B cell (primary cell): ENCODE measurements around the gene COL11A2. TPM values are rescaled to one million over a fixed set of nuclear protein-coding genes. Genes with fewer than 3 reads are reported as not detected.

Experiments
- ATAC-seq: fragments of 200-7000 bp; cut with Tn5 transposase; one replicate; pipeline ENCODE4 v1.10.0; 2021; ENCODE audit warnings: low read depth, mild to moderate bottlenecking, moderate number of reproducible peaks, moderate library complexity
- CTCF ChIA-PET: fragments of 350-600 bp; sonication (Branson Sonifier 250); formaldehyde crosslinking; loops from one replicate; lab custom pipeline; 2021; ENCODE audit warnings: antibody characterized with exemption, inconsistent platforms; lab: Charles Lee
- POLR2A ChIA-PET: fragments of 350-600 bp; sonication (Branson Sonifier 250); formaldehyde crosslinking; loops from one replicate; lab custom pipeline; 2021; ENCODE audit warnings: antibody characterized with exemption; lab: Charles Lee
- DNase-seq: peaks from one replicate; pipeline ENCODE4 v3.0.0; 2013
- H2AFZ ChIP-seq: 2 replicates; pipeline ENCODE4 v1.6.1; 2012; ENCODE audit warnings: mild to moderate bottlenecking, low read depth, low read length; ENCODE audit not compliant: insufficient read depth, poor library complexity, severe bottlenecking
- H3K27ac ChIP-seq, 2 donors: 1 replicate in 1 of 2; 2 replicates in 1 of 2; pipeline ENCODE4 v1.5.1; 2012 to 2013; ENCODE audit warnings: low read length in 2 of 2, mild to moderate bottlenecking in 2 of 2, moderate library complexity in 1 of 2
- H3K27me3 ChIP-seq, 4 experiments: fragments of 200-600 bp in 1 of 4; sonication (generic) in 1 of 4; replicated peaks in 1 of 4; 1 replicate in 2 of 4; 2 replicates in 2 of 4; pipeline versions ENCODE4 v1.6.1 to v1.7.0; 2013 to 2016; ENCODE audit warnings: low read length in 3 of 4, mild to moderate bottlenecking in 2 of 4, mixed read lengths in 1 of 4, moderate library complexity in 1 of 4; ENCODE audit not compliant: insufficient read depth in 4 of 4, control insufficient read depth in 3 of 4; ENCODE audit errors: control extremely low read depth in 1 of 4
- H3K36me3 ChIP-seq, 2 experiments: replicated peaks in 1 of 2; 1 replicate in 1 of 2; 2 replicates in 1 of 2; pipeline versions ENCODE4 v1.6.1 to v1.7.1; 2013; ENCODE audit warnings: low read length in 1 of 2; ENCODE audit not compliant: insufficient read depth in 2 of 2, control insufficient read depth in 1 of 2; ENCODE audit errors: control extremely low read depth in 1 of 2, extremely low read depth in 1 of 2
- H3K4me1 ChIP-seq, 2 donors: fragments of 200-600 bp in 1 of 2; sonication (generic) in 1 of 2; 1 replicate in 1 of 2; 2 replicates in 1 of 2; pipeline versions ENCODE4 v1.5.1 to v1.6.1; 2013 to 2017; ENCODE audit warnings: low read length in 2 of 2; ENCODE audit not compliant: control insufficient read depth in 2 of 2, insufficient read depth in 2 of 2
- H3K4me2 ChIP-seq: replicated peaks from 2 replicates; pipeline ENCODE3; 2012; ENCODE audit warnings: mild to moderate bottlenecking, low read depth, low read length; ENCODE audit not compliant: poor library complexity, severe bottlenecking
- H3K4me3 ChIP-seq, 5 experiments: fragments of 200-600 bp in 1 of 5; sonication (generic) in 1 of 5; 1 replicate in 3 of 5; 2 replicates in 2 of 5; pipeline versions ENCODE4 v1.5.1 to v1.7.0; 2011 to 2016; ENCODE audit warnings: low read length in 4 of 5, mild to moderate bottlenecking in 4 of 5, low read depth in 2 of 5, control low read depth in 1 of 5, moderate library complexity in 1 of 5; ENCODE audit not compliant: insufficient read depth in 1 of 5; ENCODE audit errors: control extremely low read depth in 1 of 5, extremely low read depth in 1 of 5
- H3K79me2 ChIP-seq: fragments of 200-600 bp; sonication (generic); one replicate; pipeline ENCODE4 v1.6.0; 2016; ENCODE audit warnings: low read length; ENCODE audit not compliant: control insufficient read depth, insufficient read depth
- H3K9ac ChIP-seq: fragments of 200-600 bp; sonication (generic); 2 replicates; pipeline ENCODE4 v1.6.1; 2017; ENCODE audit warnings: mild to moderate bottlenecking, low read length, moderate library complexity
- H3K9me3 ChIP-seq, 3 donors: one replicate each; pipeline versions ENCODE4 v1.6.1 to v1.7.1; 2013; ENCODE audit warnings: low read length in 2 of 3; ENCODE audit not compliant: control insufficient read depth in 2 of 3, insufficient read depth in 1 of 3; ENCODE audit errors: control extremely low read depth in 1 of 3
- H4K20me1 ChIP-seq: 2 replicates; pipeline ENCODE4 v1.6.0; 2012; ENCODE audit warnings: mild to moderate bottlenecking, low read length; ENCODE audit not compliant: insufficient read depth, control insufficient read depth, poor library complexity, severe bottlenecking
- H3K27ac Mint-ChIP-seq: one replicate; pipeline ENCODE4 v1.8.0; 2021; ENCODE audit warnings: mixed read lengths
- H3K27me3 Mint-ChIP-seq: one replicate; pipeline ENCODE4 v1.8.0; 2021; ENCODE audit warnings: mixed read lengths
- H3K4me1 Mint-ChIP-seq: one replicate; pipeline ENCODE4 v1.8.0; 2021; ENCODE audit warnings: mixed read lengths
- H3K4me3 Mint-ChIP-seq: one replicate; pipeline ENCODE4 v1.8.0; 2021; ENCODE audit warnings: mixed read lengths
- H3K9me3 Mint-ChIP-seq: one replicate; pipeline ENCODE4 v1.8.0; 2022; ENCODE audit warnings: mixed read lengths; ENCODE audit not compliant: insufficient read depth
- CTCF ChIP-seq: fragments of 200-600 bp; IDR thresholded peaks from one replicate; pipeline ENCODE4 v1.8.0; 2022; ENCODE audit warnings: antibody characterized with exemption, mild to moderate bottlenecking
- EZH2 ChIP-seq: IDR thresholded peaks from 2 replicates; pipeline ENCODE4 v1.6.1; 2012; ENCODE audit warnings: borderline replicate concordance, low read depth, mild to moderate bottlenecking, moderate library complexity, low read length; ENCODE audit not compliant: insufficient read depth, poor library complexity, severe bottlenecking
- WGBS: methylation state at CpG from one replicate; pipeline ENCODE4 v1.1.5; 2013; ENCODE audit warnings: missing lambda C conversion rate; ENCODE audit not compliant: insufficient coverage; 5-methylcytosine and 5-hydroxymethylcytosine counted together
- intact Hi-C: fragments of 100-400 bp; cut with micrococcal nuclease; formaldehyde crosslinking; loops from one replicate; pipeline ENCODE4 v1.10.0; 2022
- polyA plus RNA-seq: library from polyadenylated mRNA; depleted of rRNA; stranded (reverse); fragments of >200 nt; gene quantifications from 2 replicates; pipeline ENCODE4 v1.2.3, GENCODE V29; 2012
- total RNA-seq, 2 donors: library from RNA; stranded (reverse); fragments of 120-200 nt in 1 of 2; gene quantifications; 1 replicate in 1 of 2; 2 replicates in 1 of 2; pipeline versions ENCODE4 v1.2.3 to v1.2.4, GENCODE V29; 2013 to 2022

The COL11A2 gene
- total and polyA plus RNA-seq, 2 donors (not counting 1 experiment from before 2014, with no cell fraction given): 0.39 to 0.82 TPM

GRCh38 chr6:33166811-33167210 lies 25.5 kb downstream of the COL11A2 start:
- Histone ChIP-seq H3K27ac (no peak overlapping the region), H3K79me2 (no peaks in the 10 kb centered on the region), H3K9me3 (no peaks in the 10 kb centered on the region), H3K27me3 (peaks cover 0 to 3% (median 0%) of the 10 kb centered on the region in 4 experiments), H4K20me1 (no peaks in the 10 kb centered on the region), H3K4me1 (peaks cover 3 to 13% of the 10 kb centered on the region in 2 donors), H3K36me3 (no peaks in the 10 kb centered on the region), H3K4me2 (no peak overlapping the region), H2AFZ (no peak overlapping the region), H3K9ac (no peak overlapping the region), H3K4me3 (no peak overlapping the region)
- no peak for ATAC-seq
- H3K27me3 Mint-ChIP-seq: peaks cover 19% of the 10 kb centered on the region
- DNase-seq: no peak
- H3K4me1 Mint-ChIP-seq: peaks cover 17% of the 10 kb centered on the region
- H3K27ac Mint-ChIP-seq: no peak overlapping the region
- WGBS: 96% methylated on average over 3 of the region's 7 CpGs
- CTCF ChIA-PET: no interaction called here
- H3K4me3 Mint-ChIP-seq: no peak overlapping the region
- POLR2A ChIA-PET: no interaction called here
- no peak for TF ChIP-seq EZH2
- TF ChIP-seq CTCF: no peak
- intact Hi-C loops: no loop called here
- no peaks in the 10 kb centered on the region for H3K9me3 Mint-ChIP-seq

GRCh38 chr6:33166363-33166762 lies 25.9 kb downstream of the COL11A2 start:
- DNase-seq (no peak), ATAC-seq (no peak)
- H3K79me2 ChIP-seq: no peaks in the 10 kb centered on the region
- H2AFZ ChIP-seq: no peak overlapping the region
- no peaks in the 10 kb centered on the region for H3K9me3 Mint-ChIP-seq
- H4K20me1 ChIP-seq: no peaks in the 10 kb centered on the region
- H3K4me2 ChIP-seq: no peak overlapping the region
- H3K9me3 ChIP-seq: no peaks in the 10 kb centered on the region
- H3K4me3 Mint-ChIP-seq: no peak overlapping the region
- H3K27ac Mint-ChIP-seq: no peak overlapping the region
- peaks cover 21% of the 10 kb centered on the region for H3K4me1 Mint-ChIP-seq
- H3K4me1 ChIP-seq: peaks cover 4 to 17% of the 10 kb centered on the region in 2 donors
- intact Hi-C loops: no loop called here
- POLR2A ChIA-PET: no interaction called here
- TF ChIP-seq EZH2 (no peak), CTCF (no peak)
- H3K36me3 ChIP-seq: no peaks in the 10 kb centered on the region
- H3K27me3 ChIP-seq: peaks cover 0 to 3% (median 0%) of the 10 kb centered on the region in 4 experiments
- peaks cover 19% of the 10 kb centered on the region for H3K27me3 Mint-ChIP-seq
- H3K27ac ChIP-seq: no peak overlapping the region
- H3K9ac ChIP-seq: no peak overlapping the region
- CTCF ChIA-PET: no interaction called here
- no peak overlapping the region for H3K4me3 ChIP-seq
- 70% methylated on average over 2 of the region's 6 CpGs for WGBS
